HG03457 (cell line): ENCODE data around the gene HOMEZ.
"Not testable (repeated sequence)": the region's sequence is repeated elsewhere in the genome, so short reads cannot be mapped to it uniquely, and the experiment has no call there.

Experiments
- ATAC-seq: cut with Tn5 transposase; IDR thresholded peaks from one replicate; pipeline ENCODE4 v1.9.1; 2021; ENCODE audit warnings: moderate number of reproducible peaks; ENCODE audit not compliant: unreplicated experiment

Gene HOMEZ

GRCh38 chr14:23228812-23229211, 57.1 kb downstream of the HOMEZ start:
- ATAC-seq = no peak

- ATAC-seq = no peak
Measured at GRCh38 chr14:23227566-23227965, 58.4 kb downstream of the HOMEZ start.

GRCh38 chr14:23224958-23225357, 61.0 kb downstream of the HOMEZ start:
- not testable (repeated sequence) for ATAC-seq
